ENCODE results near the gene GCN1.

DNA sequence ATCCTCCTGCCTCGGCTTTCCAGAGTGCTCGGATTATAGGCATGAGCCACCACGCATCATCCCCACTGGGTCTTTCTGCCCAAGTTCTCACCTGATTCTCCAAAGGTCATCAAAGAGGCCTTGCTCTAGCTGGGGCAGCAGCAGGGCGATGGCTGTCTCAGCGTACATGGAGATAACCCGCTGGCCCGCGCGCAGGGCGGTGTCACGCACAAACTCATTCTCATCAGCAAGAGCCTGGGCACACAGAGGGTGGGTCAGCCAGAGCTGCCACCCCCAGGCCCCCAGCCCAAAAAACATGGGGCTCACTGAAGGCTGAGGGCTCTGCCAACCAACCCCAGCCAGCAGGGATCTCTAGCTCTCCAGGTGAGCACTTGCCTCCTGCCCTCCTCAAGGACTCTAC is 50.3 kb downstream of the GCN1 start:
- TF ChIP-seq POLR2A (IDR thresholded peaks at IDR 0.05) = no peak
- TF ChIP-seq, protein P1, sequence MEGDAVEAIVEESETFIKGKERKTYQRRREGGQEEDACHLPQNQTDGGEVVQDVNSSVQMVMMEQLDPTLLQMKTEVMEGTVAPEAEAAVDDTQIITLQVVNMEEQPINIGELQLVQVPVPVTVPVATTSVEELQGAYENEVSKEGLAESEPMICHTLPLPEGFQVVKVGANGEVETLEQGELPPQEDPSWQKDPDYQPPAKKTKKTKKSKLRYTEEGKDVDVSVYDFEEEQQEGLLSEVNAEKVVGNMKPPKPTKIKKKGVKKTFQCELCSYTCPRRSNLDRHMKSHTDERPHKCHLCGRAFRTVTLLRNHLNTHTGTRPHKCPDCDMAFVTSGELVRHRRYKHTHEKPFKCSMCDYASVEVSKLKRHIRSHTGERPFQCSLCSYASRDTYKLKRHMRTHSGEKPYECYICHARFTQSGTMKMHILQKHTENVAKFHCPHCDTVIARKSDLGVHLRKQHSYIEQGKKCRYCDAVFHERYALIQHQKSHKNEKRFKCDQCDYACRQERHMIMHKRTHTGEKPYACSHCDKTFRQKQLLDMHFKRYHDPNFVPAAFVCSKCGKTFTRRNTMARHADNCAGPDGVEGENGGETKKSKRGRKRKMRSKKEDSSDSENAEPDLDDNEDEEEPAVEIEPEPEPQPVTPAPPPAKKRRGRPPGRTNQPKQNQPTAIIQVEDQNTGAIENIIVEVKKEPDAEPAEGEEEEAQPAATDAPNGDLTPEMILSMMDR (IDR thresholded peaks at IDR 0.05) = no peak

Measured in body of pancreas (tissue), 4 donors.